Endometrial microvascular endothelial cells (primary cell): ENCODE data around the gene MRC2. TPM values are rescaled to one million over a fixed set of nuclear protein-coding genes. Genes with fewer than 3 reads are reported as not detected.

ENCODE experiments used
- in situ Hi-C: cut with HindIII; loops from 2 replicates; pipeline ENCODE4 v1.10.0; 2017; ENCODE audit warnings: low sequenced_read_pairs, low pct_unique_long_range_greater_than_20kb; ENCODE audit errors: inconsistent ontology term
- total RNA-seq: library from RNA; depleted of rRNA; stranded (reverse); fragments of >200 nt; gene quantifications from one replicate; pipeline ENCODE4 v1.2.3, GENCODE V29; 2015; ENCODE audit errors: inconsistent ontology term

Gene MRC2
- total RNA-seq, 1 donor from 2014 or later: 11.9 TPM

- in situ Hi-C loops: no loop called here
Observed at GRCh38 chr17:62653826-62654761, 26.6 kb downstream of the MRC2 start.

DNA sequence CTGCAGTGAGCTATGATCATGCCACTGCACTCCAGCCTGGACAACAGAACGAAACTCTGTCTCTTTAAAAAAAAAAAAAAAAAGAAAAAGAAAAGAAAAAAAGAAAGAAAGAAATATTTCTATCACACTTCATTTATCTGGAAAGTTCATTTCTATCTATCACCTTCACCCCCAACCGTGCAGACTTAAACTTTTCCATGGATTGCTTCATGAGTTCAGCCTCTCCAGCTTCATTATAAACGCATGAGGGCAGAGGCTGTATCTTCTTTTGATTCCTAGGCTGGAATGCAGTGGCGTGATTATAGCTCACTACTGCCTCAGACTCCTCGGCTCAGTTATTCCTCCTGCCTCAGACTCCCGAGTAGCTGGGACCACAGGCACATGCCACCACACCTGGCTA lies 28.2 kb downstream of the MRC2 start:
- in situ Hi-C loops: no loop called here

- in situ Hi-C loops: no loop called here
Observed at GRCh38 chr17:62656446-62656845, 29.0 kb downstream of the MRC2 start.

DNA sequence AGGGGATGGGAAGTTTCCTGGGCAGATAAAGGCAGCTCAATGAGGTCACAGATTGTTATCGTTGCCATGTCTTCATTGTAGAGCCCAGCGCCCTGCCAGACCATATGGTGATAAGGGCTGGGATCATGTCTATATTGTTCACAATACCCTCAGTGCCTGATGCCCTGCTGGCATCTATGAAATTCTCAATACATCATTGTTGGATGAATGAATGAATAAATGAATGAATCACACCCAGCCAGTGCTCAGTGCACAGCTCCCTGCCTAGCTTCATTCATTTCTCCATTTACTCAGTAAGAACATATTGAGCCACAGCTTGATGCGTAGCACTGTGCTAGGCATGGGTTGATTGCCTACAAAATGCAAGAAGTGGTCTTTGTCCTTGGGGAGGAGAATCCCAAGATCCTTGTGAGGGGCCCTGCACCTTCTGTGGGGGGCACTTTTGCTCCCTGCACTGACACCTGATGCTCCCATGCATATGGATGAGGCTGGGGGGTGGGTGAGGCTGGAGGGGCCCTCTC lies 29.7 kb downstream of the MRC2 start:
- in situ Hi-C loops: no loop called here

DNA sequence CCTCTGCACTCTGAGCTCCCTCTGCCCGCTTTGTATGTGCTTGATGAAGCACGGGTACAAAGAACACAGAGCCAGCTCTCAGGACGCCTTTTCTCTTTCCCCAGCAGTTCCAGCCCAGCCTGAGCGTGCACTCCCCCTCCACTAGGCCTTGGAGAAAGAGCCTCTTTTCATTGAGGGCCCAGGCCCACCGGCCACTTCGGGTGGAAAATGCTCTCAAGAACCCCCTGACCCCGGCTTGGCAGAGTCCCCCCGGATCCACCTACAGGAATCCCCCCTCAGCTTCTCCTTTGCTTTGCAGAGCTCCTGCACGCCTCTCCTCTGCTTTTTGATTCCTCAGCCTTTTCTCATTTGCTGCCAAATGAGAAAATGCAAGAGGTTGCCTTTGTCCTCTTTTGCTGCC lies 30.2 kb downstream of the MRC2 start:
- in situ Hi-C loops: no loop called here

GRCh38 chr17:62658136-62658920 lies 30.9 kb downstream of the MRC2 start:
- in situ Hi-C loops: no loop called here

- in situ Hi-C loops: no loop called here
Observed at GRCh38 chr17:62660629-62661118, 33.2 kb downstream of the MRC2 start.

DNA sequence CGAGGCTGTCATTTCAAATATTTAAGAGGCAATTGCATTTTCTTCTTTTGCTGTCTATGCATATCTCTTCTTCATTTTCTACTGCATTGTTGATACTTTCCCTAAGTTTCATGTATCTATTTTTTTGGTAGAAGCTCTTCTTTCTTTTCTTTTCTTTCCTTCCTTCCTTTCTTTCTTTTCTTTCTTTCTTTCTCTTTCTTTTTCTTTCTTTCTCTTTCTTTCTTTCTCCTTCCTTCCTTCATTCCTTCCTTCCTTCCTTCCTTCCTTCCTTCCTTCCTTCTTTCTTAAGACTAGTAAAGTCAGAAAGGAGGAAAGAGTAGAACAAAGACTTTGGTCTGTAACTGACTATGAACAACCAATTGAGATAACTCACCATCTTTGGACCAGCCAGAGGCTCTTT lies 33.9 kb downstream of the MRC2 start:
- in situ Hi-C loops: no loop called here

- in situ Hi-C loops: no loop called here
Observed at GRCh38 chr17:62662855-62663254, 35.4 kb downstream of the MRC2 start.

DNA sequence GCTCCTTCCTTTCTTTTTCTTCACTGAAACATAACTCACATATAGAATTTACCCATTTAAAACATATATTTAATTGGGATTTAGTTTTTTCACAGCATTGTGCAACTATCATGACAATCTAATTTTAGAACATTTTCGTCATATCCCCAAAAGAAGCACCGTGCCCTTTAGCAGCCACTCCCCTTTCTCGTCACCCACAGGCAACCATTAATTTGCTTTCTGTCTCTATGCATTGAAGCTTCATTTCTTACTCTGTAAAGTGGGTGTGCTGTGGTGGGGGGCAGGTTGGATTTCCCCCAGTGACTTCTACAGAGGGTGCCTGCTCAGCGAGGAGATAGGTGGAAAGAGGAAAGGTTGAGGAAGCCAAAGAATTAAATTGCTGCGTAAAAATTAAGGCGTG lies 35.8 kb downstream of the MRC2 start:
- in situ Hi-C loops: no loop called here

- in situ Hi-C loops: no loop called here
Observed at GRCh38 chr17:62664336-62665120, 37.1 kb downstream of the MRC2 start.

GRCh38 chr17:62665599-62665998 lies 38.1 kb downstream of the MRC2 start:
- in situ Hi-C loops: no loop called here

DNA sequence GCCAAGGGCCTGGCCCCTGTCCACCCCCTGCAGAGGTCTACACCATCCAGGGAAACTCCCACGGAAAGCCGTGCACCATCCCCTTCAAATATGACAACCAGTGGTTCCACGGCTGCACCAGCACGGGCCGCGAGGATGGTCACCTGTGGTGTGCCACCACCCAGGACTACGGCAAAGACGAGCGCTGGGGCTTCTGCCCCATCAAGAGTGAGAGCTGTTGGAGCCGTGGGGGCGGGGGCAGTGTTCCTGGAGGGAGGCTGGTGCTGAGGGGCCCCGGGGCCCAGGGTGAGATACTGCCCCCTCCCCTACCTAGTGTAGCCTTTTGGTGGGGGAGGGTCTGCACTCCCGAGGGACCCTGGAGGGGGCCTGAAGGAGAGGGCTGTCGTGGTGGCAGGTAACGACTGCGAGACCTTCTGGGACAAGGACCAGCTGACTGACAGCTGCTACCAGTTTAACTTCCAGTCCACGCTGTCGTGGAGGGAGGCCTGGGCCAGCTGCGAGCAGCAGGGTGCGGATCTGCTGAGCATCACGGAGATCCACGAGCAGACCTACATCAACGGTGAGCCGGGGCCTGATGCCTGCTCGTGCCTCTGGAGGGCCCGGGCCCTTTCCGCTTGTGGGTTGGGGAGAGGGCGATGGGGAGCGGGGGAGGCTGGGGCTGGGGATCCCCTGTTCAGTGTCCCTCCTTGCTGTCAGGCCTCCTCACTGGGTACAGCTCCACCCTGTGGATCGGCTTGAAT lies 38.8 kb downstream of the MRC2 start:
- in situ Hi-C loops: no loop called here

DNA sequence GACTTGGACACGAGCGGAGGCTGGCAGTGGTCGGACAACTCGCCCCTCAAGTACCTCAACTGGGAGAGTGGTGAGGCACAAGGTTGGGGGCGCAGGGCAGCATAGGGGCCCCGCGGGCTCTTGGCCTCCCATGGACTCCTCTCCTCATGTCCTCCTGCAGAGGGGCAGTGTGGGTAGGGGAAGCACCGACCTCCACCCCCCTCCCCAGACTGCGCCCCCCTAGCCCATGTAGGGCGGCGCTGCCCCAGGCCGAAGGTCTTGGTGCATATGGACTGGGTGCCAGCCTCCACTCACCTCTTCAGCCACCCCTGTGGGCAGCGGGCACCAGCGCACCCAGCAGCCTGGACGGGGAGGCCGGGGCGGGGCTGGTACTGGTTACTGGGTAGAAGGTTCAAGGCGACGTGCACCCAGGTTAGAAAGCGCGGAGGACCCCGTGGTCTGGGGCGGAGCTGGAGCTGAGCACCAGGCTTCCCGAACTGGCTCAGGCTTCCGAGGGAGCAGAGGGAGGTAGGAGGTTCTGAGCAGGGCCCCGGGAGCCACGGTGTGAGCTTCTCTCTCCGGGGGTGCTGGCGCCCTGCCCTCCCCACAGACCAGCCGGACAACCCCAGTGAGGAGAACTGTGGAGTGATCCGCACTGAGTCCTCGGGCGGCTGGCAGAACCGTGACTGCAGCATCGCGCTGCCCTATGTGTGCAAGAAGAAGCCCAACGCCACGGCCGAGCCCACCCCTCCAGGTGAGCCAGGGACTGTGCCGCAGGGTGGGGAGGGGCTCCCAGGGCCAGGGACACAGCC lies 39.5 kb downstream of the MRC2 start:
- in situ Hi-C loops: no loop called here

- in situ Hi-C loops: no loop called here
Observed at GRCh38 chr17:62668091-62668804, 40.8 kb downstream of the MRC2 start.

DNA sequence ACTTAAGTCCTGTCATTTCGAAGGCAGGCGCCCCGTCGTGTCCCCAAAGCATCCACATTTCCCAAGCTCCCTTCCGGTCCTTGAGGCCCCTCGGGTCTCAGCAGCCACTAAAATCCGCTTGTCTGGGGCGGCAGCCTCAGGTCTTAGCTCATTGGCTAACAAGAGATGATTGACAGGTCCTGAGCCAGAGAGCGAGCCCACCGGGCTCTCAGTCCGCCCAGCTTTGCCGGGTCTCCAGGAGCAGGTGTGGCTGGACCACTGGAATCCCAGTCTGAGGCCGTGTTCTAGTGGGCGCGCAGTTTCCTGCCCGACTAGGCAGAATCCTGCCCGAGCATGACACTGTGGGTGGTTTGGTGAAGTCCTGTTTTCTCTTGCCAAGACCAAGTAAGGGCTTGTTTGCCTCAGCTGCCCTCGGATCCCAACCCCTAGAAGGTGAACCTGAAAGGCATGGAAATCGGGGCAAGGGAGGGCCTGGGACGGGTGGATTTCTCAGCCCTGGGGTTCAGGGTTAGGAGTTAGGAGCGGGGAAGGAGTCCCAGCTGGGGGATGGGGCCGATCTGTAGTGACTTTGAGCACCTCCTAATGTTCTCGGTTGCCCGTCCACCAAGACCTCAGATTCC lies 42.8 kb downstream of the MRC2 start:
- in situ Hi-C loops: no loop called here

DNA sequence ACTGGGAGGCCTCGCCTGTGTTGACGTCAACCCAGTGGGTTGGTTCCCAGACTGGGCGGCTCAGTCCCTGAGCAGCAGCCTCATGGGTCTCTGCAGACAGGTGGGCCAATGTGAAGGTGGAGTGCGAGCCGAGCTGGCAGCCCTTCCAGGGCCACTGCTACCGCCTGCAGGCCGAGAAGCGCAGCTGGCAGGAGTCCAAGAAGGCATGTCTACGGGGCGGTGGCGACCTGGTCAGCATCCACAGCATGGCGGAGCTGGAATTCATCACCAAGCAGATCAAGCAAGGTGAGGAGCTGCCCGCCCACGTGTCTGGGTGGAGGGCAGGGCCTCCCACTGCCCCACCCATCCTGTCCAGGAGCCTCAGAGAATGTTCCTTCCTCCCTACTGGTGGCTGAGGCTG lies 44.1 kb downstream of the MRC2 start:
- in situ Hi-C loops: no loop called here
